Thyroid gland (tissue), 4 donors: ENCODE results near the gene PAXX. TPM values are rescaled to one million over a fixed set of nuclear protein-coding genes. Genes with fewer than 3 reads are reported as not detected.

Source experiments
- DNase-seq, 2 donors: peaks; one replicate each; pipeline ENCODE4 v3.0.0-alpha.2; 2019
- H3K27ac ChIP-seq, 3 donors: fragments of 200-600 bp; sonication (generic); 1 replicate in 2 of 3; 2 replicates in 1 of 3; pipeline ENCODE4 v1.5.1; 2016 to 2019; ENCODE audit warnings: mild to moderate bottlenecking in 1 of 3, moderate library complexity in 1 of 3
- H3K27me3 ChIP-seq: fragments of 200-600 bp; sonication (generic); one replicate; pipeline ENCODE4 v1.5.1; 2019
- H3K36me3 ChIP-seq, 2 donors: fragments of 200-600 bp; sonication (generic); one replicate each; pipeline ENCODE4 v1.5.1; 2016 to 2019
- H3K4me1 ChIP-seq, 2 donors: fragments of 200-600 bp; sonication (generic); one replicate each; pipeline ENCODE4 v1.5.1; 2017 to 2019
- H3K4me3 ChIP-seq, 3 donors: fragments of 200-600 bp; sonication (generic); replicated peaks in 1 of 3; 1 replicate in 2 of 3; 2 replicates in 1 of 3; pipeline ENCODE4 v1.5.1; 2016; ENCODE audit warnings: mild to moderate bottlenecking in 1 of 3
- H3K9me3 ChIP-seq: fragments of 200-600 bp; sonication (generic); one replicate; pipeline ENCODE4 v1.5.1; 2017
- CTCF ChIP-seq, 6 experiments: fragments of 200-600 bp in 3 of 6; fragments of 450-650 bp in 3 of 6; sonication (generic) in 3 of 6; IDR thresholded peaks; one replicate each; pipeline ENCODE4 v1.5.1; 2016 to 2019; ENCODE audit warnings: antibody characterized with exemption in 6 of 6, mild to moderate bottlenecking in 2 of 6, inconsistent platforms in 1 of 6, moderate library complexity in 1 of 6
- POLR2A ChIP-seq, 2 donors: fragments of 450-650 bp; IDR thresholded peaks; one replicate each; pipeline ENCODE4 v1.6.1; 2017; ENCODE audit warnings: antibody characterized with exemption in 2 of 2, mild to moderate bottlenecking in 2 of 2, moderate library complexity in 1 of 2
- WGBS, 2 donors: methylation state at CpG; one replicate each; pipeline ENCODE4 v1.1.5; 2017; 5-methylcytosine and 5-hydroxymethylcytosine counted together
- intact Hi-C: fragments of 100-400 bp; cut with DNase I; formaldehyde crosslinking; loops from one replicate; pipeline ENCODE4 v1.15.1; 2023
- total RNA-seq, 4 donors: library from RNA; depleted of rRNA; stranded (reverse); fragments of >200 nt; gene quantifications; one replicate each; pipeline ENCODE4 v1.2.3, GENCODE V29; 2016

Gene PAXX
- total RNA-seq, 4 donors from 2014 or later = 29.8 to 109 (median 50.7) TPM

GRCh38 chr9:136961279-136962065 is 30.8 kb upstream of the PAXX start:
- Histone ChIP-seq H3K4me1 (peaks cover 4 to 30% of the 10 kb centered on the region in 2 donors), H3K27me3 (no peaks in the 10 kb centered on the region), H3K4me3 (no peak overlapping the region), H3K27ac (no peak overlapping the region), H3K9me3 (no peaks in the 10 kb centered on the region), H3K36me3 (no peaks in the 10 kb centered on the region)
- intact Hi-C loops = no loop called here
- WGBS, 2 donors = 76 to 82% methylated on average over 4 to 16 of the region's 23 CpGs
- DNase-seq = no peak
- TF ChIP-seq POLR2A (IDR thresholded peaks at IDR 0.05) (no peak), CTCF (IDR thresholded peaks at IDR 0.05) (no peak)

- H3K27me3 ChIP-seq = no peaks in the 10 kb centered on the region
- TF ChIP-seq POLR2A (IDR thresholded peaks at IDR 0.05) (no peak), CTCF (IDR thresholded peaks at IDR 0.05) (no peak)
- peaks cover 4 to 31% of the 10 kb centered on the region in 2 donors for H3K4me1 ChIP-seq
- H3K27ac ChIP-seq = no peak overlapping the region
- intact Hi-C loops = no loop called here
- WGBS, 2 donors = 95 to 97% methylated on average over 9 of the region's 9 CpGs
- no peaks in the 10 kb centered on the region for H3K36me3 ChIP-seq
- no peak overlapping the region for H3K4me3 ChIP-seq
- DNase-seq = no peak
- no peaks in the 10 kb centered on the region for H3K9me3 ChIP-seq
These were observed 30.1 kb upstream of the PAXX start for GRCh38 chr9:136962163-136962562.

GRCh38 chr9:136962701-136963248 is 29.4 kb upstream of the PAXX start:
- 74 to 89% methylated on average over 10 to 11 of the region's 11 CpGs for WGBS, 2 donors
- TF ChIP-seq POLR2A (IDR thresholded peaks at IDR 0.05) (no peak), CTCF (IDR thresholded peaks at IDR 0.05) (no peak)

GRCh38 chr9:136963341-136963740 is 28.9 kb upstream of the PAXX start:
- Histone ChIP-seq H3K9me3 (no peaks in the 10 kb centered on the region), H3K27ac (no peak overlapping the region), H3K4me1 (peaks cover 4 to 31% of the 10 kb centered on the region in 2 donors), H3K4me3 (no peak overlapping the region), H3K27me3 (no peaks in the 10 kb centered on the region), H3K36me3 (no peaks in the 10 kb centered on the region)
- 86 to 87% methylated on average over 8 to 12 of the region's 15 CpGs for WGBS, 2 donors
- TF ChIP-seq CTCF (IDR thresholded peaks at IDR 0.05) = no peak
- TF ChIP-seq POLR2A (IDR thresholded peaks at IDR 0.05) = no peak
- intact Hi-C loops = no loop called here
- no peak for DNase-seq

More at GRCh38 chr9:136962701-136963248, 29.4 kb upstream of the PAXX start:
- no peaks in the 10 kb centered on the region for H3K27me3 ChIP-seq
- DNase-seq = no peak
- peaks cover 4 to 31% of the 10 kb centered on the region in 2 donors for H3K4me1 ChIP-seq
- H3K27ac ChIP-seq = no peak overlapping the region
- H3K36me3 ChIP-seq = no peaks in the 10 kb centered on the region
- H3K4me3 ChIP-seq = no peak overlapping the region
- no peaks in the 10 kb centered on the region for H3K9me3 ChIP-seq
- intact Hi-C loops = no loop called here

- H3K4me1 ChIP-seq = peaks cover 4 to 31% of the 10 kb centered on the region in 2 donors
These were observed 28.5 kb upstream of the PAXX start for GRCh38 chr9:136963751-136964150.

More at GRCh38 chr9:136963751-136964150, 28.5 kb upstream of the PAXX start:
- H3K4me3 ChIP-seq = no peak overlapping the region
- TF ChIP-seq POLR2A (IDR thresholded peaks at IDR 0.05) = no peak
- TF ChIP-seq CTCF (IDR thresholded peaks at IDR 0.05) = no peak
- H3K27ac ChIP-seq = no peak overlapping the region
- no peaks in the 10 kb centered on the region for H3K9me3 ChIP-seq
- intact Hi-C loops = no loop called here
- no peaks in the 10 kb centered on the region for H3K36me3 ChIP-seq
- WGBS, 2 donors = 83 to 86% methylated on average over 12 of the region's 12 CpGs
- no peak for DNase-seq
- H3K27me3 ChIP-seq = no peaks in the 10 kb centered on the region
